ENCODE measurements around the gene LEMD3. TPM values are rescaled to one million over a fixed set of nuclear protein-coding genes. Genes with fewer than 3 reads are reported as not detected.
"Not testable (repeated sequence)": the region's sequence is repeated elsewhere in the genome, so short reads cannot be mapped to it uniquely, and the experiment has no call there.

Gene LEMD3
- total RNA-seq, 1 donor from 2014 or later, result 25.3 TPM

GRCh38 chr12:65277994-65278575, 108.7 kb downstream of the LEMD3 start:
- DNase-seq (ENCODE audit: low read depth, low spot score), result no peak

- peak; percentile 17 for DNase-seq (ENCODE audit: low read depth, low spot score)
These were observed 109.4 kb downstream of the LEMD3 start, which contains the start of gene MSRB3 for GRCh38 chr12:65278576-65279368. TSS of gene MSRB3 (plus strand) at chr12:65278683. CDS start at chr12:65308580, 29,897 bp downstream.

DNA sequence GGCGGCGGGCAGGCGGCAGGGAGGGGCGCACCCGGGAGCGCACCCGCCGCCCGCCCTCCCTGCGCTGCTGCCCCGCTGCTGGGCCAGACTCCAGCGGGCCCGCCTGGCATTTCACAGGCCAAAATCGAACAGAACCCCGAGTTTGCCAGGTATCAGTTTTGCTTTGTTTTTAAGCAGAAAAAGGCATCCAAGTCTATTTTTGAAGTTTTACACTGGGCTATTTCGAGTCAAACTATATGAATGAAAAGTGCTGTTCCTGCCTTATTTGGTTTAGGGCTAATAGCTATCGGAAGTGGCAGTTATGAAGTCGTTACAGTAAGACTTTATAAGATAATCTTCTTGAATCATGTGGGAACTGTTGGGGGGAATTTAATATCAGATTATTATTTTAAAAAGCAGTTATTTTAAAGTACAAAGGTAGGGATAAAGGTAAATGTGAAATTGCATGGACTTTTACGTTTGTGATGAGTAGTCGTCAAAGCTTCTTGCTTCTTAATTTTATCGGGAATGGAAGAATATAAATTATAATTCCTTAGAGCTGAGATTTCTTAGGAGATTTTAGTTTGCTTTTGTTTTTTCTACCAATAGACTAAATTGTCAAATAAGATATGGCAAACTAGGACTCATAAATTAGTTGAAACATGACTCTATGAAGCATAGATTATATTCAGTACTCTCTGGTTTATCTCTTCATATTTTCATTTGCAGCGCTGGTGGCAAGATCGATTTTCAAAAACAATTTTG, 110.2 kb downstream of the LEMD3 start:
- no peak for DNase-seq (ENCODE audit: low read depth, low spot score)

DNA sequence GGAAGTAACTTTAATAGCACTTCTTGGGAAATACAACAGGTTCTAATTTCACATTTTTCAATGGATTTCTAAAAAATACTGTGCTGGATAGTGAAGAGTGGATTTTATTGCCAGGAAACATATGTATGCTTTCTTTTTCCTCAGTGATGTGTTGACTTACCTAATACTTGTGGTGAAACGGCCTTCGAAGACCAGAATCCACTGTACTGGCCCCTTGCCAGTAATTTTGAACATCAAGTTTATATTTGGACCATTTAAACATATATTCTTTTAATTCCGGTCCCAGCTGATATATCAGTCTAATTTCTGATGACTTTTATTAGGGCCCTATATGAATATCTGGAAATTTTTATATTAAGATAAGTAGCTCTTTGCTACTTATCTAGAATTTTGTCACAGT, 110.9 kb downstream of the LEMD3 start:
- no peak for DNase-seq (ENCODE audit: low read depth, low spot score)

DNA sequence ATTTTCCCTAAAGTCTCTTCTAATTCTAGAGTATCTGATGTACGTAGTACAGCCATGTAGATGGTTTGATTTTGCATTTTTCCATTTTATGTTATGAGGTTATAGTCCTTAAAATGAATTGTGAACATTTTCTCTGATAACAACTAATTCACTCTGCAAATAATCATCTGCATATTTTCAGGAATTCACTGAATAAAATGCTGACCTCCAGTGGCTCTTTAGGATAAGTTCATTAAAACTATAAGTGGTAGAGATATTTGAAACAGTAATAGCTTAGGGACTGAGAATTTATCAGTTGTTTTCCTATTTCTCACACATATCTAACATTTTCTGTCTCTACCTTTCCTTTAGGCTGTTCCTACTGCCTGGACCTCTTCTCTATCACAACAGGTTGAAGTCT, 113.5 kb downstream of the LEMD3 start:
- no peak for DNase-seq (ENCODE audit: low read depth, low spot score)

GRCh38 chr12:65285532-65285931, 116.1 kb downstream of the LEMD3 start:
- DNase-seq (ENCODE audit: low read depth, low spot score), result not testable (repeated sequence)

GRCh38 chr12:65287426-65287825, 118.0 kb downstream of the LEMD3 start:
- no peak for DNase-seq (ENCODE audit: low read depth, low spot score)

DNA sequence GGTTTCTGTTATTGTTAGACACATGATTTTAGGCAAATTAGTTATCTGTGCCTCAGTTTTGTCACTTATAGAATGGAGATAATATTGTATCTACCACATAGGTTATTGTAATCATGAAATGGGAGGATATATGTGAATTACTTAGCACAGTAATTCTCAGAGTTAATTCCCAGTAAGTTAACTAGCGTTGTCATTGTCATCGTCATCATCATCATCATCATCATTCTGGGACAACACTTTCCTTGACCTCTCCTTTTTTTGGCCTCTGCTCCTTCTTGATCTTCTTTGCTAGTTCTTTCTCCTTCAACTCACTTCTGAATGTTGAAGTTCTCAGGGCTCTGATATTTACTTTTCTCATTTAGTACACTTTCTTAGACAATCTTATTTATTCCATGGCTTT, 122.9 kb downstream of the LEMD3 start:
- no peak for DNase-seq (ENCODE audit: low read depth, low spot score)

DNA sequence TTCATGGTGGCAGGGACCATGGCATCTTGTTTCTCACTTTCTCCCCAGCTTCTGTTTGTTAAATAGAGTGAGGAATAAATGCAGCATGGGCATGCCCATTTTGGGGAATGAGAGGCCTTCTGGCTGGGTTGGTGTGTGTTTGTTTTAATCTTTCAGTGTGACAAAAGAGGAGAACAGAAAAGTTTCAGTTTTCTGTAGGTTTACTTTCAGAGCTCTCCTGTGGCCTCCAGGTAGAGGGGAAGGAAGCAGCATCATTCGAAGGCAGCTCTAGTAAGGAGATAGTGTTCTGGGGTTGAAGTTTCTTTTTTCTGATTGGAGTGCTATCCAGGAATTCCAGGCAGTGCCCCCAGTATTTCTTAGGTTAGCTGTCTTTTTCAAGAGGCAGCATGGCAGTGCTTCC, 124.4 kb downstream of the LEMD3 start:
- DNase-seq (ENCODE audit: low read depth, low spot score), result no peak

DNA sequence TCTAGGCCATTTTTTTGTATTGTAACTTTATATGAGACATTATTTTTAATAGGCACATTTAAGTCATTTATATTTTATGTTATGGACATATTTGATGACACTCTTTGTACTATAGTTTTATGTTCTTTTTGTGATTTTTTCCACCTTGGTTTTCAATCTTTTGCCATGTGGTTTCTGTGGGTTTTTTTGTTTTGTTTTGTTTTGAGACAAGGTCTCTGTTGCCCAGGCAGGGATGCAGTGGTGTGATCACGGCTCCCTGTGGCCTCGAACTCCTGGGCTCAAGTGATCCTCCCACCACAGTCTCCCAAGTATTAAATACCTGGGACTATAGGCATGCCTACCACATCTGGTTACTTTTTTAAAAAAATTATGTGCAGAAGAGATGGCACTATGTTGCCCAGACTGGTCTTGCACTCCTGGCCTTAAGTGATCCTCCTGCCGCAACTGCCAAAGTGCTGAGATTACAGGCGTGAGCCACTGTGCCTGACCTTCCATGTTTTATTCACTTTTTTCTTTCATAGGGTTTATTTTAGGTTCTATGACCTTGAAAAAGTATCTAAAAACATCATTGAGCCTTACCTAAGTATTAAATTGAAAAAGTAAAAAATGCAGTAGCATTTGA, 125.4 kb downstream of the LEMD3 start:
- no peak for DNase-seq (ENCODE audit: low read depth, low spot score)

- no peak for DNase-seq (ENCODE audit: low read depth, low spot score)
These were observed 127.3 kb downstream of the LEMD3 start for GRCh38 chr12:65296508-65297265.

Other genes with a start within 250 kb of the LEMD3 start
- not detected in 2 replicates for gene WIF1, start 48.3 kb upstream of the LEMD3 start, total RNA-seq
- 42.1 and 42.4 TPM in 2 replicates for gene MSRB3, start 109.1 kb downstream of the LEMD3 start, total RNA-seq

Measured in pulmonary artery endothelial cell (primary cell).